Stimulated activated CD8-positive, alpha-beta memory T cell treated with anti-CD3 and anti-CD28 coated beads, Interleukin-7, amount 100 ng/mL, for 4 hours (primary cell): ENCODE results near the gene BCDIN3D.

Experiments used
- DNase-seq, 2 donors: peaks; one replicate each; pipeline ENCODE4 v3.0.0-alpha.2; 2020; ENCODE audit warnings: low read depth in 2 of 2

Gene BCDIN3D

DNA sequence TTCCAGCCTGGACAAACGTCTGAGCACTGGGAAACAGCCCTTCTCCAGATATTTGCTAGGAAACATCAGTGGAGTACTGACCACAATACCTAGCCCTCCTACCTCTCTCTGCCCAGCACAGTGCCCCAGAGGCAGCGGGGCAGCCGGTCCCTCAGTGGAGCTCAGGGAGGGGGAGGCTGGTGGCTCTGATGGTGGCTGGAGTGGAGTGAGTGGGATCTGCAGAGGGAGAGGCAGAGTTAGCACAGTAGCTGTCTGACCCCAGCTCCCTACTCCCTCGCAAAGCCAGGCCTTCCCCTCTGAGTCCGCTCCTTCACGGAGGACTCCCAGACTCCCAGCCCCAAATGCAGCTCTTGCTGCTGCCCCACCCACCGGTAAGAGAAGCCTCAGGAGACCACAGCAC is 44.7 kb downstream of the BCDIN3D start:
- no peak for DNase-seq

DNA sequence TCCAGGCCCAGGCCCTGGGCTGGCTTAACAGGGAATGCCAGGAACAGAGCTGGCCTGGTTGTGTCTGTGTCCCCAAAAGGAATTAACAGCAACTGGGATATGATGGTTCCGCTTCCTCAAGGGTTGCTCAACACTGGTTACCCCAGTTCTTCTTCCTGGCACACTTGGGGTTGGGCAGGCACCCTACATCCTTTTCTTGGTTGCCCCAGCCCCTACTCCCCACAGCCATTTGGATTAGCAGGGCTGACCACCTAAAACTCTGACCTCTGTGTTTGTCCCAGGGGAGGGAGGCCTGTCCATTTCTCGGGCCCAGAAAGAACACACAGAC is 45.5 kb downstream of the BCDIN3D start:
- no peak for DNase-seq

DNA sequence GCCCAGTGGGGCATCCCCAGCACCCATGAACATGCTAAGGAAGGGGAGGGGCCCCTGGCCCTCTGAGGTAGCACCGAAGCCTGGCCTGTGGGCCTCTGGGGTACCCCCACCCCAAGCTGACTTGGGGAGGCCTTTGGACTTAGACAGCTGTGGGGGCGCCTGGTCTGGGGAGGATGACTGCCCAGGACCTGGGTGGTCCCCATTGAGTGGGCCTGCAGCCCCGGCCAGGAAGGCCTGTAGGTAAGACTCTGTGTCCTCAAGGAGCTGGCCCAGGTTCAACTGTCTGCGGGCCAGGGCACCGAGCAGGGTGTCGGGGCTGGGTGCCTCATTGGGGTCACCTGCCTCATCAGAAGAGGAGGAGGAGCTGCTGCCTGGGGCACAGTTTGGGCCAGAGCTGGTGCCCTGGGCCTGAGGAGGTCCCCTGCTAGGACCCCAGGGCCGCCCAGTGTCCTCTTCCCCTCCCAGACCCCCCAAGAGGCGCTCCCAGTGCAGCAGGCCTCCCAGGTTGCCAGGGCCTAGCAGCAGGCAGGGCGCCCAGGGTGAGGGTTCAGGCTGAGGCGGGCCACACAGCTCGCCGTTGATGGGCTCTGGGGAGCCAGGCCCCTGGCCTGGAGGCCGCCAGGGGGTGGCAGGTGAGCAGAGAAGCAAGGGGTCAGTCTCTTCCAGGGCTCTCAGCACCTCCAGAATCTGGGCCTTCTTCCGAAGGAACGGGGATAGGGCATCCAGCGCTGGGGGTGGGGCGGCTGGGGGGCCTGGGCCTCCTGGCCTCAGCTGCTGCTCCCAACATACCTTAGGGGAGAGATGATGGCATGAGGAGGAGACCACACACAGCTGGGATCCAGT is 46.1 kb downstream of the BCDIN3D start:
- no peak for DNase-seq

DNA sequence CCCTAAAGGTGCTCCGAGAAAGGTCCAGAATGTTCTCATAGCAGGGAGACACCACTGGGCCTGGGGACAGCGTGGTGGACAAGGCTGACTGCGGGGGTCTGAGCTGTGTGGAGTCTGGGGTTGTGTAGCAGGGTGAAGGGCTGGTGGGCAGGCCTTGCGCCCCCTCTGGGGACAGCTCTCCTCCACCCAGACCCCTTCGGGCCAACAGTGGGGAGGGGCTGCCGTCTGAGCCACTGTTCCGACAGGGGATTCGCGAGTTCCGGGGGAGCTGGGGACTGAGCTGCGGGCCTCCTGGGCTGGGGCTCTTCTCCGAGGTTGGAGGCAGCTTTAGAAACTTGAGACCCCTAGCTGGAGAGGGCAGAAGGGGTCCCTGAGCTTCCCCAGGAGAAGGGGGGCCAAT is 46.8 kb downstream of the BCDIN3D start:
- DNase-seq: no peak

DNA sequence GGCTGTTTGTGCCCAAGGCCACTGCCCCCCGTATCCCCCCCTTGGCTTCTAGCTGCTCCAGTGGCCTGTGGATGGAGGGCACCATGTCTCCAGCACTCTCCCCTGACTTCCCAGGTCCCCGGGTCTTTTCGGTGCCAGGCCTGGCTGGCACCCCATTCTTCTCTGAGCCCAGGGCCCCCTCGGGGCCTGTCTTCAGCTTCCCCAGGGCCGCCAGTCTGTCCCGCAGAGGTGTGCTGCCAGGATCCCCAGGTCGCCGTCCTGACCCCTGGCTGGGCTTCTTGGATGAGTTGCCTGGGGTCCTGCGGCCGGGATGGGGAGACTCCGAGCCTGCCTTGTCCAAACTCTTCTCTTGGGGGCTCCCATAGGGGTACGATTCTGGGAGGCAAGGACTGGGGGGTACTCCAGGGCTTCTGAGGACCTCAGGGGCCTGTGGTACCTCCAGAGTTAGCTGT is 47.2 kb downstream of the BCDIN3D start:
- no peak for DNase-seq

DNA sequence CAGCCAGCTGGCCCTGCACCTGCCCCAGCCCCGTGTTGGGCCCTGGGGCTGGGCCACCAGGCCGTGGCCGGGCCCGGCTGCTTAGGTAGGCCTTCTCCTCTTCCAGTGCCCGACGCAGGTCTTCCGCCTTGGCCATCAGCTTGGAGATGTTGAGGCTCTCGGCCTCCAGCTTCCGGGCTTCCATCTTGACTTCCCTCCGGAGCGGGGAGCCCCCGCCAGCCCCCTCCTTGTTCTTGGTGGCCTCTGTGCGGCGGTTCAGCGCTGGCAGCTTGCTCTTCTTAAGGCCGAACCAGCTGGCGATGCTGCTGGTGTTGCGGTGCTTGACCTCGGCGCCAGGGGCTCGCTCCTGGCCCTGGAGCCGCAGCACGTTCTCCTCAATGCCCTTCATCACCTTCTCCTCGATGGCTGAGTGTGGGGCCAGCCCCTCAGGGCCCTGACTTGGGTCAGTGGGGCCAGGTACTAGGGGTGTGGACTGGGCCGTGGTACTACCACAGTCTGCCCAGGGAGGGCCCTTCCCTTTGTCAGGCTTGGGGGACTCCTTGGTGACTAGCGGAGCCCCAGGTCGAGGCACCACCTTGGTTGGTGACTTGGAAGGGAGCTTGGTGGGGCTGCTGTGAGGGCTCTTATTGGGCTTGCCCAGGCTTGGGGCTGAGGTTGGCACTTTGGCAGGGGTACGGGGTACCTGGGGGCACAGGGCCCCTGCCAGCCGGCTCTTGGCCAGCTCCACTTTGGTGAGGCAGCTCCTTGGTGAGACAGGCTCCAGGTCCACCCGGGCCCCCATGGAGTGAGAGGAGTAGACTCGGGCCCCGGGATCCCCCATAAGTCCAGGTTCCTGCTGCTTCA is 47.9 kb downstream of the BCDIN3D start:
- no peak for DNase-seq

DNA sequence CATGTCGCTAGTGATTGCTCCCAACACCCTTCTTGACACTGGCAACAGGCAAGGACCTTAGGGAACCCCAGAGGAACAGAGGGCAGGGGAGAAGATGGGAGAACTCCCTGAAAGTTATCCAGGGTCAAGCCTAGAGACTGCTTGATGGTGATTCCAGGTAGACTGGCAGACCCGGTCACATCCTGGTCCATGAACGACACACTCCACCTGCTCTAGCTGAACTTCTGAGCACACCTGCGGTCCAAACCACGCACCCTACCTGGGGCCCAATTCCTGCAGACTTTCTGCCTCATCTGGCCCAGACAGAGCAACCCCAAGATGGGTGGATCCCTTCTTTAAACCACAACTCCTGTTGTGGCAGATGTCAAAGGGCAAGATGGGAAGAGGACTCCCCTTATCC is 48.9 kb downstream of the BCDIN3D start:
- no peak for DNase-seq

DNA sequence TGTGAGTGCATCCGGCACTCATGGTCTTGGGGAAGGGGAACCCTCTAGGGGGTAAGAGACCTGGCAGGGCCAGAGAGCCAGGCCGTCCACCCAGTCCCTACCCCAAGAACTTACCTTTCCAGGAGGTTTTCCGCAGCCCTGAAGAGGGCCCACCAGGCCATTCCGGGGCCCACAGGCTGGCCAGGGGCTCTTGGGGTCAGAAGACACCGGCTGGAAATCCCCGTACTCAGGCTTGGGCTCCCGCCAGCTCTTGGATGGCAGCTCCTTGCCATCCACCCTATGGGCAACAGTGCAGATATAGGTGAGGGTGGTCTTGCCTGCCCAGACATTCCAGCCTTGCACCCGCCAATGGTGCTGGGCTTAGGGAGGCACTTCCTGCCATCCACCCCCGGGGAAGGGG is 49.3 kb downstream of the BCDIN3D start:
- DNase-seq: no peak

DNA sequence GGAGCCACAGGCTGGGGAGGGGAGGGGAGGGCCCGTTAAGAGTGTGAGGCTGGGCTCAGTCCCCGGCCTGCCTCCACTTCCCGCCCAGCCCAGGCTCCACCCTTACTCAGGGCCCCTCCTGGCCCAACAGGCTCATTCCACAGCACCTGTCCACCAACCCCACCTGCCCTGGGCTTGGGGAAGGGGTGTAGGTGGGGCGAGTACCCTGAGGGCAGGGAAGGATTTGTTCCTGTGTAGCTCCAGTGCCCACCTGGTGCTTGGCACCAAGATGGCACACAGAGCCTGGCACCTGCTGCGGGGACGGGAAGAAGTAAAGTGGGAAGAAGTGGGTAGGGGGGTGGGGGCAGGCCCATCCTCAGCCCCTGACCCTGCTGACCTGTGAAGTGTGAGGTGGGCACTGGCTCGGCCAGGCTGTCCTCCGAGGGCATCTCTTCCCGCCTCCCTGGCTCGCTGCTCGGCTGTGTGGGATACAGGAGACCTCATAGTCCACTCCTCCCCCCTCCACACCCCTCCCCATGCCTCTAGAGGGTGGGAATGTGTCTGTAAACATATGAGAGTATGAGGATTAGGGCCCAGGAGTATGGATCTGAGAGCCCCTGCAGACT is 49.8 kb downstream of the BCDIN3D start:
- DNase-seq: no peak

DNA sequence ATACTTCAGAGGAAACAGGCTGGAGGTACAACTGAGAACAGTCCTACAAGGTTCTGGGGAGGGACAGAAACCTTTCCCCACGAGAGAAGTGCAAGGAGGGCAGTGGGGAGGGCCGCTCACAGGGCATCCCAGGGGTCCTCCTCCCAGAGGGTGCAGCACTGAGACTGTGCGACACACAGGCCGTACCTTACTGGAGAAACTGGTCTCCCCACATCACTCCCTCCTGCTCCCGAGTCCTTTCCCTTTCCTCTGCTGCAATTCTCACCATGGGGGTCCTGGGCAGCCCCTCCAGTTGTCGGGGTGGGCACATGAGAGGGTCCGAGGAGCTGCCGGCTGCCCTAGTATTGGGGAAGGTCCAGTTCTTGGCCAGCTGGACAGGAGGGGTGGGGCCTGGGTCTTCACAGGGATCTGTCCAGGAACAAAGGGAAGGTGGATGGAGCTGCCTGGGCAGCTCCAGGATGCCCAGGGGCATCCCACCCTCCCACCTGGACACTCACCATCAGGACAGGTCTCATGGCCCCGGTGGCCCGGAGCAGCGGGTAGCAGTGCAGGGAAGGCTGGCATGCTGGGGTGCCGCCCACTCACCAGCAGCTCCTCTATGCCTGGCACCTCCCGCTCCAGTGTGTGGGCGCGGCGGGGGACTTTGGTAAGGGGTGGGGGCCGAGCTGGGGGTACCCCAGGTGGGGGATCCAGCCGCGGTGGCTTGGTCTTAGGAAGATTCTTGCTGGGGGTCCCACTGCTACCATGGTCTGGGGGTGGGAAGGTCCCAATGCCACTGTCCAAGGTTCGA is 50.5 kb downstream of the BCDIN3D start:
- DNase-seq: no peak

DNA sequence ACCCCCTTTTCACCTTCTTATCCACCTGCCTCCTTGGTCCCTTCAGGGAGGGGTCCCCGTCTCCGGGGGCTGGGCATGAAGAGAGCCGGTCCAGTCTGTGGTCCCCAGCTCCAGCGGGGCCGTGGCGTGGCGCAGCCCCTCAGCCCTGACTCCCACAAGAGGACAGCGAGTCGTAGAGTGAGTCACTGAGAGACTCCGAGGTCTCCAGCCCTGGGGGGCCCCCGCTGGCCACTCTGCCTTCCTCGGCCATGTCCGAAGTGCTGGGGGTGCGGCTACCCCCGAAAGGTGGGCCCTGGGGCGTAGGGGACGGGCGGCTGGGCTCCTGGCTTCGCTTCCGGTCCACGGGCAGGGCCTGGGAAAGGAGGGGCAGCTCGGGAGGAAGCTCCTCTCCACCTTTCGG is 51.2 kb downstream of the BCDIN3D start:
- DNase-seq: no peak

DNA sequence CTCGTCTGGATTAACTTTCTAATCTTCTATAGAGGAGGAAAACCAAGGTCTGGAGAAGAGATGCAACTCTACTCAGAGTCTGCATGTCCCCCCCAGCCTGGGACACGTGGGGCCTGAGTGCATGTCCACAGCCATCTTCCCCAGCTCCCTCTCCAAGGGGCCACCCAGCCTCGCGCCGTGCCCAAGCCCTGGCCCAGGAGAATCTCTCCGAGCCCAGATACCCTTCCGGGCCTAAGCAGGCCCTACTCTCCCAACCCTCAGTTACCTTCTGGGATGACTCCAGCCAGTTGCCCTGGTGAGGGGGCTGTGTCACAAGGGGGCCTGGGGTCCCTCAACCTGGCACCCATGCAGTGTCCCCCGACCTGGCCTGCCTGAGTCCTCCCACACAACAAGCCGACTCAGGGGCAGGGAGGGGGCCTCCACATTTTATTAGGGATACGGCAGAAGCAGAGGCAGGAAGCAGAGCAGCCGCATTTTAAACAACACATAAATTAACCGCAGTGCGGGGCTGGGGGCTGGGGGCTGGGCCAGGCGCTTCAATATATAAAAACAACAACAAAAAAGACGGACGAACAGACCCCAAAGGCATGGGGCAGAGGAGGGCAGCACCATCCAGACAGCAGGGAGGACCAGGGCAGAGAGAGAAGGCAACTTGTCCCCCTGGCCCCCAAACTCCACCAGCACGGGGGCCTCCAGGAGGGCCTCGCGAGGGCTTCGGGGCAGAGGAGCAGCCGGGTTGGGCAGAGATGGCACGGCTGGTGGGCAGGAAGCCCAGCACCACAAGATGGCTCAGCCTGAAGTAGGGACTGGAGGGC is 52.0 kb downstream of the BCDIN3D start:
- no peak for DNase-seq

DNA sequence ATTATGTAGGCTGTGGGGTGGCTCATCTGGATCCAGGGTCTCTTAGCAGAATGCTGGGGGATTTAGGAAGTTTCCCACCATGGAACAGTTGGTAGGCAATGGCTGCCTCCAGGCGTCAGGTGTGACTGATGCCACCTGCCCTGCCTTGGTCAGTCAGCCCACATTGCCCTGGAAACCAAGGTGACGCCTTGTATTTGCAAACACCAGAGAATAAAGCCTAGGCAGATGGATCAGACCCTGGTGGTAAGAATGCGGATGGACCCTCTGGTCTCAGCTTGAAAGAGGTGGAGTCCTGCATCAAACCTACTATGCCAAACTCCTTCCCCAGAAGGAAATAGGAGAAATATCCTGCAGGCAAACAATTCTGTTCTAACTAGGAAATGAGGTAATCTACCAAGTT is 52.9 kb downstream of the BCDIN3D start:
- DNase-seq: no peak

DNA sequence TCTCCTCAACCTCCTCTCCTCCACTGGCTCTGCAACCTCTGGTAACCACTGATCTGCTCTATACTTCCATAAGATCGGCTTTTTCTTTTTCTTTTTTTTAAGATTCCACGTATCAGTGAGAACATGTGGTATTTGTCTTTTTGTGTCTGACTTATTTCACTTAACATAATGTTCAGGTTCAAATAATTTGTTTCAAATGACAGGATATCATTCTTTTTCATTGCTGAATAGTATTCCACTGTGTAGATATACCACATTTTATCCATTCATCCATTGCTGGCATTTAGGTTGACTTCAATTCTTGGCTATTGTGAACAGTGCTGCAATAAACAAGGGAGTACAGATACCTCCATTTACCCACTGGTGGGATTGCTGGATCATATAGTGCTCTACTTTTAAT is 55.2 kb downstream of the BCDIN3D start:
- no peak for DNase-seq
